ENCODE measurements around the gene CALB2.

The CALB2 gene

GRCh38 chr16:71426069-71426879, 67.8 kb downstream of the CALB2 start:
- peak; percentile 21 to 24 for DNase-seq (ENCODE audit: low read depth in 2 of 2)

GRCh38 chr16:71426880-71427615, 68.5 kb downstream of the CALB2 start:
- no peak for DNase-seq (ENCODE audit: low read depth in 2 of 2)

DNA sequence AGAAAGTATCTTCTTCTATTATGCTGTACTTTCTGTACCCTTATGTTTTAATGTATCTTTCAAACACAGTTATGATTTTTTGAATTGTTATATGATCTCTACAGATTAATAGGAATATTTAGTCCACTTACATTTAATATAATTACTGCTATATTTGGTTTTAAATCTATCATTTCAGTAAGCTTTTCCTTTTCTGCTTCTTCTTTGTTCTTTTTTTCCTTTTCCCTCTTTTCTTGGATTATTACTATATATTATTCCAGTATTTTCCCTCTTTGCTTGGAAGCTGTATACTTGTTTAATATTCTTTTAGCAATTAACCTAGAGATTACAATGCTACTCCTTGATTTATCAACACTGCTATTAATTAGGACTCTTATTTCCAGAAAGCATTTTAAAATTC, 69.9 kb downstream of the CALB2 start:
- no peak for DNase-seq (ENCODE audit: low read depth in 2 of 2)

DNA sequence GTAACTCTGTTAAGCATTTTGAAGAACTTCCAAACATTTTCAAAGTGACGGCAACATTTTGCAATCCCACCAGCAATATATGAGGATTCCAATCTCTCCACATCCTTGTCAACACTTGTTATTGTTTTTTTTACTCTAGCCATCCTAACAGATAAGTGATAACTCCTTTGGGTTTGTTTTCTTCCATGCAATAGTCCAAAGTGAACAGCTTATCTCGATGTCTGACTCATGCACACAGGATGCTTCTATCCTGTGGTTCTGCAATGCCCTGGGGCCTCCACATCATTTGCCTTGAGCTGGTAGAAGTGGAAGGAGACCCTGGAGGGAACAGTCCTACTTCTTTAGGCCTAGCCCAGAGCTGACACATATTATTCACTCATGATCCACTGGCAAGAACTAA, 70.4 kb downstream of the CALB2 start:
- DNase-seq (ENCODE audit: low read depth in 2 of 2): no peak

DNA sequence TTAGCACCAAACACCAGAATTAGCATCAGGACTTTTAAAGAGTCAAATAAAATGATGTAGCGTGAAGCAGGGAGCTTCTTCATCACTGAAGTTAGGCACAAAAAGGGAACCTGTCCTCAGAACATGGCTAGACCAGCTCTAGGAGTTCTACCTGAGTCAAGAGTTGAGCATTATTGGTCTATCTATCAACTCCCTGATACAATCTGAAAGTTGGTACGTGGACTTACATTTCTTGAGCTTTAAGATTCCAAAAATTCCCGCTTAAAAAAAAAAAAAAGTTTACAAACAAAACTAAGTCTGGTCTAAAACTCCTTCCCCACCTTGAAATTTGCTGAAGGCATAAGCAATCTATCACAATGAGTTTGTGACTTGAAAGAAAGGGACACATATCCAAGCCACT, 71.1 kb downstream of the CALB2 start:
- DNase-seq (ENCODE audit: low read depth in 2 of 2): no peak

- DNase-seq (ENCODE audit: low read depth in 2 of 2): no peak
These were observed 72.2 kb downstream of the CALB2 start for GRCh38 chr16:71430744-71431143.

GRCh38 chr16:71431176-71431575, 72.7 kb downstream of the CALB2 start:
- DNase-seq (ENCODE audit: low read depth in 2 of 2): no peak

GRCh38 chr16:71431991-71432390, 73.5 kb downstream of the CALB2 start:
- no peak for DNase-seq (ENCODE audit: low read depth in 2 of 2)

DNA sequence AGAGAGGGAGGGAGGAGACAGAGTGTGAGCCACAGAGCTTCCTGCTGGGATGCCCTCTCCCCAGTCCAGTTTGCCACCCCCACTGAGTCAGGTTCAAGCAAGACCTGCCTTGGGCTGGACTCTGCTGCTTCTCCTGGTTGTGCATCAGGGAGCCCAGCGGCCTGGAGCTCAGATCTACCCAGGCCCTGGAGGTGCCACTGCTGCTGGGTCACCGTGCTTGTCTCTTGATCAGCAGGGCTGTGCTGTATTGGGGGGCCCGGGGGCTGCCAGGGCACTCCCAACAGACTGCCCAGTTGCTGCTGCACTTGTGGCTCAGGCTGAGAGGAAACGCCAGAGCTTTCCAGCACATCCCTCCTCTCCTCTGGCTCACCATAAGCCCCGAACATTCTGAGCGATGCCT, 74.4 kb downstream of the CALB2 start:
- no peak for DNase-seq (ENCODE audit: low read depth in 2 of 2)

- DNase-seq (ENCODE audit: low read depth in 2 of 2): no peak
These were observed 78.0 kb downstream of the CALB2 start for GRCh38 chr16:71436473-71436872.

DNA sequence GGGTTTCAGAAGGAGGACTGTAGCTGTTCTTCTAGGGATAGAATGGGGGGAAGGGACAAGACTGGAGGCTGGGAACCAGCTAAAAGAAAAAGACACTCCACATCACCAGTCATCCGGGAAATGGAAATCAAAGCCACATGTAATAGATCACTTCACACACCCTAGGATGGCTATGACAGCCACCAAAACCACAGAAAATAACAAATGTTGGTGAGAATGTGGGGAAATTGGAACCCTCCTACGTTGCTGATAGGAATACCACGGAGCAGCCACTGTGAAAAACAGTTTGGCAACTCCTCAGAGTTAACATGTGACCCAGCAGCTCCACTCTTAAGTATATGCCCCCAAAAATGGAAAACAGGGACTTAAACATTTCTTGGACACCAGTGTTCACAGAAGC, 81.0 kb downstream of the CALB2 start:
- no peak for DNase-seq (ENCODE audit: low read depth in 2 of 2)
